DMS153 (cell line): ENCODE measurements around the gene FAAP100.
A peak's percentile ranks its signal among the peaks of the same experiment; 100 is the strongest.

Experiments used
- DNase-seq: peaks from one replicate; lab custom pipeline; 2025; lab: John Stamatoyannopoulos, UW

Gene FAAP100

GRCh38 chr17:81511804-81512561, 40.2 kb downstream of the FAAP100 start:
- DNase-seq, result no peak

GRCh38 chr17:81511554-81511803, 40.7 kb downstream of the FAAP100 start:
- no peak for DNase-seq

- no peak for DNase-seq
Observed at GRCh38 chr17:81510785-81511553, 41.2 kb downstream of the FAAP100 start.

- no peak for DNase-seq
Observed at GRCh38 chr17:81509972-81510784, 42.0 kb downstream of the FAAP100 start.

GRCh38 chr17:81509207-81509971, 42.8 kb downstream of the FAAP100 start:
- no peak for DNase-seq

- DNase-seq, result no peak
Observed at GRCh38 chr17:81508639-81509206, 43.4 kb downstream of the FAAP100 start.

- DNase-seq, result no peak
Observed at GRCh38 chr17:81503619-81504018, 48.5 kb downstream of the FAAP100 start.

- DNase-seq, result no peak
Observed at GRCh38 chr17:81502471-81503017, 49.6 kb downstream of the FAAP100 start.

- DNase-seq, result no peak
Observed at GRCh38 chr17:81500047-81500446, 52.1 kb downstream of the FAAP100 start.

- no peak for DNase-seq
Observed at GRCh38 chr17:81499601-81499970, 52.6 kb downstream of the FAAP100 start.

- DNase-seq, result no peak
Observed at GRCh38 chr17:81498953-81499600, 53.1 kb downstream of the FAAP100 start.

GRCh38 chr17:81494626-81495377, 57.4 kb downstream of the FAAP100 start:
- peak; percentile 23 for DNase-seq

- no peak for DNase-seq
Observed at GRCh38 chr17:81493198-81494038, 58.7 kb downstream of the FAAP100 start.

GRCh38 chr17:81492706-81493105, 59.4 kb downstream of the FAAP100 start:
- DNase-seq, result no peak

- no peak for DNase-seq
Observed at GRCh38 chr17:81492202-81492601, 60.0 kb downstream of the FAAP100 start.

- no peak for DNase-seq
Observed at GRCh38 chr17:81491761-81492160, 60.4 kb downstream of the FAAP100 start.

GRCh38 chr17:81491181-81491581, 61.0 kb downstream of the FAAP100 start:
- no peak for DNase-seq

GRCh38 chr17:81489998-81490992, 61.9 kb downstream of the FAAP100 start:
- DNase-seq, result no peak
